Measurements from ENCODE around the gene RAD51AP2.

The RAD51AP2 gene

DNA sequence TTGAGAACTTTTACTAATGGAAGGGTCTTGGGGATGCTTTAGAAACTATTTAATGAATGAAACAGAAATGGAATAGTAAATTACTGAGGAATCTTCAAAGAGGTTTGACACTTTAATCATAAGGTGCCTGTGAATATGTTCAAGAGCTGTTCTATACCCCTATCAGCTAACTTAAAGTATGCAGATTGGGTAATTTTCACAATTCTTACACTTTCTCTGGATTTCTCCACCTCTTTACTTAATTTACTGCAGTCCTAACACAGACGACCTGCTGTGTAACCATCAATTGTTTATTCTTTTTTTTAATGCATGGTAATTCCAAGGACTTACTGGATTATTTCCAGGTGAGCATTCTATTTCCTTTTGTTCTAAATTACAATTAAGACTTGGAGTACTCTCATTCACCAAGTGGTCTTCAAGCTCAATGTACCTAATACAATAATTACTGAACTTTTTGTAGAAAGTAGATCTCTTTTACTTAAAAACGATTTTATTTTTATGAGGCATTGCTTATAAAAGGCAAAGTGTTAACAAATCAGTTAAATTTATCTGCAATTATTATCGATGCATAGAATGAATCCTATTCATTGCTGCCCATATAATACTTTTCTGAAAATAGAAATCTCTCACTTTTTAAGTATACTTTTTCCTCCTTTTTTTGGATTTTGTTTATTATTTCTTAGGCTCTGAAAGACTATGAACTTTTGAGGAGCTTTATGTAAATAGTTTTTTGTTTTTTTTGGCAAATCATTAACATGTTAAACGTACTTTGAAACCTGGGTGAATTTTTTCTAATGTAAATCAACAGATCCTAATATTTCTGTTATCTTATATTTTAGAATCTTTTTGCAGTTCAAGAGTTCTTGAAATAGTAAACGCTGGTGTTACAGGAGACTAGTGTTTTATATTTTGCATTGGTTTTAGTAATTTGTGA lies 27.7 kb upstream of the RAD51AP2 start:
- H4K20me1 ChIP-seq: no peaks in the 10 kb centered on the region; a peak in 1 of 22 replicates
- H3K4me3 ChIP-seq: no peak overlapping the region
- no peaks in the 10 kb centered on the region for H3K36me3 ChIP-seq
- H3K27me3 ChIP-seq: no peaks in the 10 kb centered on the region
- peaks cover 0 to 14% (median 0%) of the 10 kb centered on the region in 10 experiments; a peak in 3 of 20 replicates for H3K4me1 ChIP-seq
- no peak overlapping the region for H3K27ac ChIP-seq
- H3K4me2 ChIP-seq: no peak overlapping the region
- no peak for TF ChIP-seq Cebpa-rat (IDR thresholded peaks at IDR 0.05)
- peaks cover 0 to 1% (median 0%) of the 10 kb centered on the region in 11 experiments; a peak in 2 of 22 replicates for H3K9me3 ChIP-seq (replicated peaks in 1 of 11)
- H3K9ac ChIP-seq: no peak overlapping the region

DNA sequence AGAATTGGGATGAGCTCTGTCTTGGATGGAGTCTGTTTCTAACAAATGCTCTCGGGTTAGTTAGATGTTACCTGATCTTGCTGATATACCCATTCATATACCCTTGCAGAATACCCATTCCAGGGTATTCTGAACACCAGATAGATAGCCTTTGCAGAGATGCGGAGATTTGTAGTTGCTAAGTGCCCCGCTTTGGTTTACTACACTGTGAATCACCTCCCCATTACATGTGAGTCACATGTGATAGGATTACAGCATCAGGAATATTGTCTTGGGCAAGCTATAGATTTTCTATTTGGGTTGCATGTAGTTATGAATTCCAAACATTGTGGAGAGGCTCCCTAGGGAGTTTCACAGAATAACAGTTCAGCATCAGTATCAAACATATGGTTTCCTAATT lies 26.0 kb upstream of the RAD51AP2 start:
- H3K27ac ChIP-seq: no peak overlapping the region
- no peaks in the 10 kb centered on the region for H3K27me3 ChIP-seq
- no peaks in the 10 kb centered on the region; a peak in 1 of 22 replicates for H4K20me1 ChIP-seq
- H3K9me3 ChIP-seq (replicated peaks in 1 of 11): peaks cover 12 to 17% (median 15%) of the 10 kb centered on the region in 11 experiments
- peak overlapping the region in 1 of 11 experiments; percentile 7; a peak in 1 of 22 replicates for H3K4me2 ChIP-seq
- H3K4me1 ChIP-seq: peaks cover 0 to 14% (median 0%) of the 10 kb centered on the region in 10 experiments; a peak in 3 of 20 replicates
- H3K36me3 ChIP-seq: no peaks in the 10 kb centered on the region
- no peak overlapping the region for H3K9ac ChIP-seq
- no peak overlapping the region for H3K4me3 ChIP-seq
- no peak for TF ChIP-seq Cebpa-rat (IDR thresholded peaks at IDR 0.05)

DNA sequence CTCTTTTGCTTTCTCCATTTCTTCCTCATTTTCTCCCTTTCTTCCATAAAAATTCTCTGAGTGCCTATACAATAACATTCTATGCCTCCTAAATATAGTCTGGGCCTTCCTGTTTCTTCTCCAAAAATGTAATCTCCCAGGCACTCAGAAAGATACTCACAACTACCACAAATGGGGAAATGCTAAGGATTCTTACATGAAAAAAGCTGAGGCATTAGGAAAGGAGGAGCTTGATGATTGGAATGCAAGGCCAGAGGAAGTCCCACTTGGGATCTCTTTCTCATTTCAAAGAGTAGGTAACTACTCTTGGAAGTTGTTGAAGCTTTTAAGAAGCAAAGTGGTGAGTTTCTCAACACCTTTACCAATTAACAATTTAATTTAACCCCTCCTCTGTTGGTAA lies 25.6 kb upstream of the RAD51AP2 start:
- Histone ChIP-seq H3K4me1 (peaks cover 0 to 14% (median 0%) of the 10 kb centered on the region in 10 experiments; a peak in 3 of 20 replicates), H3K9me3 (replicated peaks in 1 of 11) (peaks cover 16 to 21% (median 19%) of the 10 kb centered on the region in 11 experiments), H3K9ac (no peak overlapping the region), H4K20me1 (no peaks in the 10 kb centered on the region; a peak in 1 of 22 replicates), H3K27me3 (no peaks in the 10 kb centered on the region), H3K27ac (no peak overlapping the region), H3K4me3 (no peak overlapping the region), H3K4me2 (peak overlapping the region in 1 of 11 experiments; percentile 7; a peak in 2 of 22 replicates), H3K36me3 (no peaks in the 10 kb centered on the region)
- TF ChIP-seq Cebpa-rat (IDR thresholded peaks at IDR 0.05): no peak

DNA sequence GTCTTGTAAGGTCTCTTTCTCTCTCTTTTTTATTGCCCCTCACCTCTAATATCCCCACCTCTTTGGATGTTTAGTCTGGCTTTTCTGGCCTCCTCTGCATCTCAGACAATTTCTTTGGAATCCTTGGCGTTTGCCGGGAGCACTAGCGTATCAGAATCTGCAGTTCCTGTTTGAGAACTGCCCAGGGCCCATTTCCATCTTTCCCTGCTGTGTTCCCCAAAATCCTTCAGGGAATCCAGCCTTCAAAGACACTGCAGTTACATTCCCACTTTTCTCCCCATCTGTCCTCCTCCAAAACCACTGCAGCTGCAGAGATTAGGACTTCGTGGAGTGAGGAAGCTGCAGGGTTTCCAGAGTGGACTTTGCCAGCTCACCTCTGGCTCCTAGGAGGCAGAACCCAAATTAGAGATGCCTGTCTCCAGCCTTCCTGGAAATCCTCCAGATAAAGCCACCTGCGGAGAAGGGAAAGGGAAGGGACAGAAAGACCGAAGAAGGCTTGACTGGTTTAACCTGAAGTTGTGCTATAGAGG lies 25.0 kb upstream of the RAD51AP2 start:
- Histone ChIP-seq H3K27ac (no peak overlapping the region), H3K4me3 (no peak overlapping the region), H3K9ac (no peak overlapping the region)

DNA sequence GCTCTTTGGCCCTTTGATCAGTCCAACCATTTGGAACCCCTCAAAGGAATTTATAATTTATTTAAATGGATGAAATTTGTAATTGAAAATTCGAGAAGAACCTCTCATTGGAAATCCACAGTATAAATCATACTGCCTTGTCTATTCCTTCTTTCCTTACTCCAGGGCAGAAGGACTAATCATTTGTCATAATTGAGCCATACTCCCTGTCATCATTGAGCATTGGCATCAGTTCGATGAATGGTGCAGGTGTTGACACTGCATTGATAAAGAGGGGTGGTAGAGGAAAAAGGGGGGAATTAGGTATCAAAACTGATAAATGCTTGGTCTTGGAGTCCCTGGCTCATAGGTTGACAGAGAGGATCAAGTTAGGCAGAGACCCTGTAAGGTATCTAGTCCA lies 24.2 kb upstream of the RAD51AP2 start:
- Histone ChIP-seq H3K36me3 (no peaks in the 10 kb centered on the region), H3K27me3 (no peaks in the 10 kb centered on the region)
- no peak for TF ChIP-seq Cebpa-rat (IDR thresholded peaks at IDR 0.05)

More for the DNA sequence above, 25.0 kb upstream of the RAD51AP2 start:
- Histone ChIP-seq H3K27me3 (no peaks in the 10 kb centered on the region), H3K36me3 (no peaks in the 10 kb centered on the region), H3K9me3 (replicated peaks in 1 of 11) (peaks cover 19 to 27% (median 25%) of the 10 kb centered on the region in 11 experiments), H4K20me1 (no peaks in the 10 kb centered on the region; a peak in 1 of 22 replicates), H3K4me1 (peaks cover 0 to 14% (median 0%) of the 10 kb centered on the region in 10 experiments; a peak in 3 of 20 replicates), H3K4me2 (peak overlapping the region in 1 of 11 experiments; percentile 7; a peak in 1 of 22 replicates)
- TF ChIP-seq Cebpa-rat (IDR thresholded peaks at IDR 0.05): no peak

DNA sequence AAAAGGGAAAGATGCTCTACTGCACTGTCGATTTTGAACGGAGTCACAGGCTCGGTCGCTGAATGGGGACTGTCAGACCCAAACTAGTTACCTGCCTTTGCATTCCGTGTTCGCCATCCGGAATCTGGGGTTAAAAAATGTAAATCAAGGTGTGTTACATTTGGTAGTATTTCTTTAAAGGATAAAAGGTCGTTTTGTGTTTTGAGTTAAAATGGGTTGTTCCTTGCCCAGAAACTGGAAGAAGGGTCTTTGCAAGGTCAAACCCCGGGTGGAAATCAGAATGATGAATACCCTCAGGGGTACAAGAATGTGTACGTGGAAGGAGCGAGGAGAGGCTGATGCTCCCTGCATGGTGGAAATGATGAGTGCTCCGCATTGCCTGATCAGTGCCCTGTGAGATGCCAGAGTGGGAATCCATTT lies 23.3 kb upstream of the RAD51AP2 start:
- Histone ChIP-seq H3K4me2 (no peak overlapping the region), H3K27me3 (no peaks in the 10 kb centered on the region), H3K27ac (no peak overlapping the region), H3K9me3 (replicated peaks in 1 of 11) (peaks cover 19 to 29% (median 26%) of the 10 kb centered on the region in 11 experiments), H4K20me1 (no peaks in the 10 kb centered on the region; a peak in 1 of 22 replicates), H3K4me1 (peaks cover 0 to 21% (median 0%) of the 10 kb centered on the region in 10 experiments; a peak in 4 of 20 replicates), H3K4me3 (no peak overlapping the region), H3K36me3 (no peaks in the 10 kb centered on the region), H3K9ac (no peak overlapping the region)
- no peak for TF ChIP-seq Cebpa-rat (IDR thresholded peaks at IDR 0.05)

More for the DNA sequence above, 24.2 kb upstream of the RAD51AP2 start:
- H3K9me3 ChIP-seq (replicated peaks in 1 of 11): peaks cover 19 to 29% (median 26%) of the 10 kb centered on the region in 11 experiments
- no peaks in the 10 kb centered on the region; a peak in 1 of 22 replicates for H4K20me1 ChIP-seq
- no peak overlapping the region for H3K4me3 ChIP-seq
- H3K4me1 ChIP-seq: peaks cover 0 to 14% (median 0%) of the 10 kb centered on the region in 10 experiments; a peak in 3 of 20 replicates
- no peak overlapping the region for H3K27ac ChIP-seq
- H3K9ac ChIP-seq: no peak overlapping the region
- H3K4me2 ChIP-seq: no peak overlapping the region

DNA sequence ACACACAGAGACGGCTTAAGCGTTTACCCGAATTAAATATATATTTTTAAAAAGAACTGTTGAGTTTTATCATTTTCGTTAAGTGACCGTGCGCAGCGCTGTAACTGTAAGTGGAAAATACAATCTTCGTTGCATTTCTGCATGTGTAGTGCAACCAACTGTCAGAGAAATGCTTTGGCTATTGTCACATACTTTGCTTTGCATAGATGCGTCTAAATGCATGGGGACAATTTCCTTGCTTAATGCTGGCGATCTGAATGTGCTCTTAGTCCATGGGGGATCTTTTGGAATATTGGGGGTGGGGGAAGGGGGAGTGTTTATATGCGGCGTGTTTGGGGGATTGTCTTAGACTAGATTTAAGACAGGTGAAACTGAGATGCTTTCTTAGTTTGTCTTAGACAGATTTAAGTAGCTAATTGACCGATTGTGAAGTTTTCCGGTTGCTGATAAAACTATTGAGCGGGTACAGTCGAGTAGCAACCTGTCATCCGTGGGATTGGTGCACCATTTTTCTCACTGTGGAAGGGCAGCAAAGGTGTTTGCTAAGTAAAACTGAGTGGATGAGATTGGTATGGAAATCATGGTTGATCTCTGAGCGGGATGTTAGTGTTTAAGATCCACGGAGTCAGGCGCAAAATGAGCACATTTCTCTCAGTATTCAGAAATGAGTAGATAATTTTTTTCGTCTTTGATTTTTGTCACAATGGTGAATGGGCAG lies 22.7 kb upstream of the RAD51AP2 start:
- no peaks in the 10 kb centered on the region; a peak in 1 of 22 replicates for H4K20me1 ChIP-seq
- no peak for TF ChIP-seq Cebpa-rat (IDR thresholded peaks at IDR 0.05)
- H3K27me3 ChIP-seq: no peaks in the 10 kb centered on the region
- no peak overlapping the region for H3K9ac ChIP-seq
- no peak overlapping the region for H3K4me3 ChIP-seq
- H3K4me1 ChIP-seq: peaks cover 0 to 26% (median 0%) of the 10 kb centered on the region in 10 experiments; a peak in 4 of 20 replicates
- H3K36me3 ChIP-seq: no peaks in the 10 kb centered on the region
- H3K27ac ChIP-seq: no peak overlapping the region
- no peak overlapping the region for H3K4me2 ChIP-seq
- H3K9me3 ChIP-seq (replicated peaks in 1 of 11): peaks cover 19 to 29% (median 26%) of the 10 kb centered on the region in 11 experiments

DNA sequence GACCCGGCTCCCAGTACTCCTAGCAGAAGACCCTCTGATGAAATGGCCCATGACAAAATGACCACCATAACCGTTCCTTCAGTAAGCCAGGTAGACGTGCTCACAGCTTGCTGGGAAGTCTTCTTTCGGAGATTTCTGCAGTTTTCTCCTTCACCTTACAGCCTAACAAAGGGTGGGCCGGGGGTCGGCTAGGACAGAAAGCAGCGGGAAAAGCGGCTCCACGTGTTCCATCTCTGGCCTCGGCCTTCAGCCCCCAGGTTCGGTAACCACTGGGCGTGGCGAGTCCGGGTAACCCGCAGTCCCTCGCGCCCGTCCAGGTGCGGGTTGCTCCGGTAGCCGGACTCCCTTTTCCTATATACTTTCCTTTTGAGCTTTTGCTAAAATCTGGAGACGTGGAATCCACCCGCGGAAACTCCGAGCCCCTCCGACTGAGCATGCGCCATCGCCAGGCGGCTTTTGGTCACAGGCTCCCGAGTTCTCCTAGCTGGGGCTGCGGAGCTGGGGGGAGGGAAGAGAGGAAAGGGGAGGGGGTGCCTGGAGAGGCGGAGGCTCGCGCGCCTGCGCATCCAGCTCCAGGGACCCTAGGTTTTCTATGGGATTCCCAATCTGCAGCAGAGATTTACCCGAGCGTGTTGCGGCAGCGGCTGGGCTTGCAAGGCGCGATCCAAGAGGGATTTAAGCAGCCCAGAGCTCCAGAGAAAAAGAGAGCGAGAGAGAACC lies 22.0 kb upstream of the RAD51AP2 start, which contains the start of gene VSNL1:
TSS of gene VSNL1 (plus strand) at position 604 of the 720 bp plus-strand sequence. CDS start 51,379 bp downstream, outside the sequence.
- H3K27ac ChIP-seq: no peak within 1 kb of the TSS
- H3K9ac ChIP-seq: no peak within 1 kb of the TSS
- H4K20me1 ChIP-seq: no peaks in the 10 kb centered on the region; a peak in 1 of 22 replicates
- H3K4me2 ChIP-seq: no peak within 1 kb of the TSS
- H3K4me3 ChIP-seq: no peak within 1 kb of the TSS
- peaks cover 0 to 26% (median 0%) of the 10 kb centered on the region in 10 experiments; a peak in 4 of 20 replicates for H3K4me1 ChIP-seq
- H3K36me3 ChIP-seq: no peaks in the 10 kb centered on the region
- no peaks in the 10 kb centered on the region for H3K27me3 ChIP-seq
- H3K9me3 ChIP-seq (replicated peaks in 1 of 11): peaks cover 19 to 29% (median 26%) of the 10 kb centered on the region in 11 experiments
- no peak for TF ChIP-seq Cebpa-rat (IDR thresholded peaks at IDR 0.05)
